OCI-LY1 (cell line): ENCODE data around the gene CSNK1A1.

Source experiments
- CTCF ChIP-seq: fragments of 200-600 bp; sonication (generic), shearing (Covaris generic); IDR thresholded peaks from 2 replicates; pipeline ENCODE4 v1.5.1; 2017; ENCODE audit warnings: mild to moderate bottlenecking, antibody characterized with exemption, low read length, moderate library complexity, mixed read lengths
- EZH2 ChIP-seq: fragments of 200-600 bp; sonication (generic), shearing (Covaris generic); IDR thresholded peaks from 2 replicates; pipeline ENCODE4 v1.8.0; 2017; ENCODE audit warnings: borderline replicate concordance, mixed run types, mild to moderate bottlenecking, antibody characterized with exemption, low read length, moderate library complexity, mixed read lengths

- TF ChIP-seq CTCF (no peak), EZH2 (no peak)
Observed at GRCh38 chr5:149529463-149529862, 21.8 kb downstream of the CSNK1A1 start.
